ENCODE data around the gene SH3BGR. TPM values are rescaled to one million over a fixed set of nuclear protein-coding genes. Genes with fewer than 3 reads are reported as not detected.
"Not testable (repeated sequence)": the region's sequence is repeated elsewhere in the genome, so short reads cannot be mapped to it uniquely, and the experiment has no call there.

The SH3BGR gene
- 0.51 TPM in 2 replicates for total RNA-seq

DNA sequence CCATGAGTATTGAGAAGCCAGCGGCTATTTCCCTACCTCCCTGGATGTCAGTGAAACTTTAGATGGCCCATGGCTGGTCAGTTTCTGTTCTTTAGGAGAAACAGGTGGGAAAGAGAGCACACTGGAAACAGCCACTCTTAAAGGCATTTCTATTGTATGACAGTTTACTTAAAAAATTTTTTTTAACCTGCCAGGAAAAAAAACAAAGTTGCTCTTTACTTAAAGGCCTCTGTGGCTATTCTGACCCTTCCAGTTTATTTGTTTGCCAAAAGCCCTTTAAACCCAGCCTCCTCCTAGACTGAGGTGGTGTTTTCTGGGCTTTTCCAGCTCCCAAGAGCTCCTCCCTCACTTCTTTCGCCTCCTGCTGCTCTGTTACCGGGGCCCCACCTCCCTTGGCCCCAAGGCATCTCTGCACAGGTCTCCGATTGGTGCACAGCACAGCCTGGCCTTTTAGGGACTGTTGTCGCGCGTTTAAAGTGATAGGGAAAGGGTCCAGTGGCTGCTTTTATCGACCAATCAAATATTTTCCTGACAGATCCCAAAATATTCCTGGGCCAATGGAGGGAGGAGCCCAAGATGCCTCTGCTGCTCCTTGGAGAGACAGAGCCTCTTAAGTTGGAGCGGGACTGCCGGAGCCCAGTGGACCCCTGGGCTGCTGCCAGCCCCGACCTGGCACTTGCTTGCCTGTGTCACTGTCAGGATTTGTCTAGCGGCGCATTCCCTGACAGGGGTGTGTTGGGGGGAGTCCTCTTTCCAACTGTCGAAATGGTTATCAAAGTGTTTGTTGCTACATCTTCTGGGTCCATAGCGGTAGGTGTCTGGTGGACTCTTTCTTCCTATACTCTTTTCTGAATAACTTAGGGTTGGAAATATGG lies at the start of gene SH3BGR:
TSS of gene SH3BGR (plus strand) at position 639 of the 875 bp plus-strand sequence. CDS start at position 766, 127 bp downstream.
- no peak for DNase-seq

DNA sequence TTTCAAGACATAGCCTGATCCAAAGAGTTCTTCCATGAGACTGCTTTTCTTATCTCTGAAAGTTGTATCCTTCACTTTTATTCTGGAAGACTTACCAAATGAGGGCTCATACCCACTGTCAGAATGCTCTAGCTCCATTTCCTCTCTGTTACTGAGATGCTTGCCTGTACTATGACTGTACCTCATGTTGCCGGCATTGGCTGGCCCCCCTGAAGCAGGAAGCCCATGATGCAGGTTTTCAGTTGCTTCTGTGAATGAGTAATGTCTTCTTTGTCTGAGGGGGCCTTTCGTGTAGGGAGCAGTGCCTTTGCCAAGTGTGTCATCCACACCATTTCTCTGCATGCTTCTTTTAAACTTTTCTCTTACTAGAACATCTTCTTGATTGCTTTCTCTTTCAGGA lies 45.7 kb upstream of the SH3BGR start:
- DNase-seq = no peak

DNA sequence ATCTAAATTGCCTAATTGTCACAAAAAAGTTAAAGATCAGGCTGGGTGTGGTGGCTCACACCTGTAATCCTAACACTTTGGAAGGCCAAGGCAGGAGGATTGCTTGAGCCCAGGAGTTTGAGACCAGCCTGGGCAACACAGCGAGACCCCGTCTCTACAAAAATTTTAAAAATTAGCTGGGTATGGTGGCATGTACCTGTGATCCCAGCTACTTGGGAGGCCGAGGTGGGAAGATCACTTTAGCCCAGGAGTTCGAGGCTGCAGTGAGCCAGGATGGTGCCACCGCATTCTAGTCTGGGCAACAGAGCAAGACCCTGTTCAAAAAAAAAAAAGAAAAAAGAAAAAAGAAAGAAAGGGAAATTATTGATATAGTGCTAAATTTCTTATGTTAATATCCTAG lies 32.6 kb upstream of the SH3BGR start:
- DNase-seq = not testable (repeated sequence)

DNA sequence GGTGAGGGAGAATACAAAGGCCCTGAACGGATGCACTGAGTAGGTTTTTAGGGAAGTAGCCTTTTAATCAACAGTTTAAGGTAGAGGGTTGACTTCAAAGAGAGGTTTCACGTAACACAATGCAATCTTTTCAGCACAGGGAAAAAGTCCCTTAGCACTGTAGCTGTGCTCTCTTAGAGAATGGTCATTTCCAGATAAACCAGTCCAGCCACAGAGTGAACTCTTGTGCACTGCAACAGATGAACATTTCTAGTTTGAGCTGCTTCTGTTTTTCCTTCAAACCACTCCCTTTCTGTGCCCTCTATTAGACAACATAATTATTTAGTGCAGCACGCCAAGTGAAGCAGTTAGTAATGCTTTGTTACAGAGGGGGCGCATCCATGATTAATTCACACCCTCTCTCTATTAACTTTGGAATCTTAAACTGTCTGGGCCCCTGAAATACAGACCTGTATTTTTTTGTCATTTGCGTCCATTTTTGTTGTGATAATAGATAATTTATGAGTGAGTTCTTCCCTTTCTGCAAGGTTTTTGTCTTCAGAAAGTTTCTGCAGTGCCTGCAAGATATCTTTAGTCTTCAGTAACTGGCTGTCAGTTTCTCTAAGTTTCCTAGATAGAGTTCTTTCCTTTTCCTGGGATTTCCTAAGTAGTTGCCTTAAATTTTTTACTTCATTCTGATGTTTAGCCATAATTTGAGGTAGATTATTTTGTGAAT lies 29.1 kb upstream of the SH3BGR start:
- no peak for DNase-seq

DNA sequence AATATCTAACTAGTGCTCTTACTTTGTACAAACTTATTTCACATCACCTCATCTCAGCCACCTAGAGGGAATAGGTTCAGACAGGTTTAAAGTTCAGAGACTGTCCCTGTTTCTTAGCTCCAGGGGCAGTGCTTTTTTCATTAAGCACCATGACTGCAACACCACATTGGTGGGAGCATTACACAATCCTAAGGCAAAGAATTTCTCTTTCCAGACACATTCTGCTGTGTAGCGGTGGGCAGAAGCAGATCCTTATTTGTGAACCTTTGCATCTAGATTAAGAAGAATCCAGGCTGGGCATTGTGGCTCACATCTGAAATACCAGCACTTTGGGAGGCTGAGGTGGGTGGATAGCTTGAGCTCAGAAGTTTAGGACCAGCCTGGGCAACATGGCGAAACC lies 22.3 kb upstream of the SH3BGR start:
- no peak for DNase-seq

DNA sequence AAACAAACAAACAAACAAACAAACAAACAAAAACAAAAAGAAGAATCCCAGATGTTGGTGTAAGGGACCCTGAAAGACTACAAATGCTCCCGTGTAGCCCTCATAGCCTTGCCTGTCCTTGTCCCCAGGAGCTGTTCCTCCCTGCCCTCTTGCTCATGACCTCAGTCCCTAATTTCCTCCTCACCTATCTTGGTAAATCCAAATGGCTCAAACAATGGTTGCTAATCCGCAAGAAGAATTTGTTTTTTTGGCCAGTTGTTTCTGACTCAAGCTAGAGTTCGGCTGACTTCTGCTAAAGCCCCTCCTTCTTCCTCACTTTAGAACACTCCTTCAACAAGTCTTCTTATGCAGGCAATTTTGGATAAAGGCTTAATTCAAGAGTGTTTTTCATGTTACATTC lies 21.8 kb upstream of the SH3BGR start:
- DNase-seq = no peak

DNA sequence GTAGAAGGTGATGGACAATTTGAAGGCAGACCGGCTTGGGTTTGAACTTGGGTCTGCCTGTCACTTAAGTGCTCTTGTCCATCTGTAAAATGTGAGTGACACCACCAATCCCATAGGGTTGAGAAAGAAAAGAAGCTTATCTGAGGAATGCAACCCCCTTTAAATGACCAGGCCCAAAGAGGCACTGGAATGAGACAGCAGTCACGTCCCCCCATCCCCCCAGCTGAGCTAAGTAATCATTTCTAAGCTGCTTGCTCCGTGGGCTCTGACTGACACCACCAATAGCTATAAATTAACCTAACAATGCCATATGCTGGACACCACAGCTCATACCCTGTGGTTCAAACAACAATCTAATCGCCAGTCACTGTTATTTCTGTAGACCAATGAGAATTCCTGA lies 21.3 kb upstream of the SH3BGR start:
- DNase-seq = no peak

DNA sequence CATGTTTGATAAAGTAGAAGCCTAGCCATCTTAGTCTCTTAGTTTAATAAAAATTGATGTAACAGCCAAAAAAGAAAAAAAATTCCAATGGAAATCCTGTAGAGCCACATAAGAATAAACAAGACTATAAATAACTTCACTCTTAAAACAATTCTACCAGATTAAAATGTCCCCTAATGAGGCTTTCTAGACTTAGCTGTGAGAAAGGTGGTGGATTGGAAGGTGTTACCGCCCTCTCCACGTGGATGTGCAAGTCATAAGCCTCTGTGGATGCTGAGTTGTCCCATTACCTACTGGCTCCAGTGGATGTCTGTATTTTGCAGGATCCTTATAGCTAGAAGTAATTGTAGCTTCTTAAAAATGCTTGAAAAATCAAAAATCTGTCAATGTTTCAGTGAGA lies 20.8 kb upstream of the SH3BGR start:
- no peak for DNase-seq

DNA sequence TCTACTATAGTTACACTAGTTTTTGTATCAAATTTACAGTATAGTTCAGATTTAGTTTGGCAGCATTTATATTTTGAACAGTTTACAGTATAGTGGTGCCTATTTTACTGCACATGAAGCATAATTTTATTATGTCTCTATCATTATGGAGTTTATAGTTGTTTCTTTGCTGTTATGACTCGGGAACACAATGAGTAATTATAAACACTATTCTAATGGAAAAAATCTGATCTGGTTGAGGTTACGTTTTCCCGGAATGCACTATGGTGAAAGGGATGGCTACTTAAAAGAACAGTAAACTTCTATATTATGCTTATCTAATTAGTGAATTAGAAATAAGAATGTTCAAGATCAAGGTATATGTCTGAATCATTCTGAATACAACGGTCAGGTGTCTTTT lies 16.8 kb upstream of the SH3BGR start:
- DNase-seq = no peak

DNA sequence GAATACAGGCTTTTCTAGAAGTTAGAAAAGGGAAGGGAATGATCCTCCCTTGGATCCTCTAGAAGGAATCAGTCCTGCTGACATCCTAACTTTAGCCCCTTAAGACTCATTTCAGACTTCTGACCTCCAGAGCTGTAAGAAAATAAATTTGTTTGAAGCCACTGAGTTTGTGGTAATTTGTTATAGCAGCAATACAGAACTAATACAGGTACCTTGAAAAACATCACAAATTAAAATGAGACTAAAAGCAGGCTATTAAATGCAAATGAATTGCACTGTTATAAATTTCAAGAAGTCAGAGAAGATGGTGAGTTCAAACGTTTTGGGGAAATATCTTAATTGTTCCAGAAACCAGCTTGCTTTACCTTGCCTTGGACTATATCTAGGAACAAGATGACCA lies 12.5 kb upstream of the SH3BGR start:
- DNase-seq = no peak

DNA sequence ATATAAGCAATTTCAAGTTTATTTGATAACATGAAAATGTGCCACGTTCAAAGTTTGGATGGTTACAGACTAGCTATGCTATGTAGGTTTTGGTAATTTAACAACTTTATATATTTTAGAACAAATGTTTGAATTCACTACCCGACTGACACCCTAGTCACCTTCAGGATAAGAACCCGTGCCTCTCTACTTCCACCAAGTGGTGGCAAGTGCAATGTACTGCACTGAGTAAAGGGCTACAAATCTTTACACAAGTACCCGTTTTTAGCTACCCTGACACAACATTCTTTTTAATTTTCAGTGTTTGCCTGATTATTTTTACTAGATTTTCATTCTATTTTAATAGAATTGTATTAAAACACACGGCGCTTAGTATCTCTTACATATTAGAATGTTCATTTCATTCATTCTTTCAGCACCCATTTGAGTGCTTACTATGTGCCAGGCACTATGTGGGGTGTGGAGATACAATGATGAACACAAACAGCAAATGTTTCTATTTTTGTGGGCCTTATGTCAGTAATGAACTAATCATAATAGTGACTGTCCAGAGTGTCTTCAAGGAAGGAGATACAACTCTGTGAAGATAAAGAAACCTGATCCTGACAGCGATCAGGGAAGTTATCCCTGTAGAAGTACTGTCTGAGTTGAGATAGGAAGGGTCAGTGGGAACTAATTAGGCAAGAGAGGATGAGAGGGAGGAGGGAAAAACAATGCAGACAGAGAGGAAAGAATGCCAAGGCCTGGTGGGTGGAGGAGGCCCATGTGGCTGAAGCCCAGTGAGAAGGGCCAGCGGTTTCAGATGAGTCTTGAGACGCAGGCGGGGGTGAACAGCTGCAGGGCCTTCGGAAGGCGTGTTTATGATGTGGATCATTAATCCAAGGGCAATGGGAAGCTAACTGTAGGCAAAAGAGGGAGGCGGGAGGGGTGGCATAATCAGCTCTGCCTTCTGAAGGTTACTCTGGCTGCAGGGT lies 10.0 kb upstream of the SH3BGR start:
- peak; percentile 70 for DNase-seq

DNA sequence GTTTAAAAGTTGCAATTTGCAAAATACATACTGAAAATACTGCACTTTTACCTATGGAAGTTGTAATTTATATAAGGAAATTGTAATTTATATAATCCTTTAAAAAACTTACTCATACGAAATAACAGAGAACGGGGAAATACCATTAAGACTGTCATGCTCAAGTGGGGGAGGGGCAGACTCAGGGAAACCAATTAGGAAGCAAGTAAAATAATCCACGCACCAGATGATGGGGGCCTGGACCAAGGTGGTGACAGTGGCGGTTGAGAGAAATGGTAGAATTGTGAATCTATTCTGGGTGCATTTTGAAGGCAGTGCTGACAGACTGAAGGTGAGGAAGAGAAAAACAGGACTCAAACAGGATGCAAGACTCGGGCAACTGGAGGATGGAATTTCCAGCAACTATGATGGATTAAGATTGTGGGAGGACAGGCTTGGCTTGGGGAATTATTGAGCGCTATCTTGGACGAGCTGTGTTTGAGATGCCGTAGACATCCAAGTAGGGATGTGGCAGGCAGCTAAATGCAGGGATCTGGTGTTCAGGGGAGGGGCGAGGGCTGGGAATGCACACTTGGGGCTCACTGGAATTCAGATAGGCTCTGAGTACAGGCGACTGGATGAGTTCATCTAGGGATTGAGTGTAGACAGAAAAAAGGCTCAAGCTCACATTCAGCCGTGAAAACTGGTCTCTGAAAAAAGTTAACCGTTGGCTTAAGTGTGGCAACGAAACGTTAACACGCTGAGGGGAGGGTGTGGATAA lies 7.2 kb upstream of the SH3BGR start:
- DNase-seq = peak; percentile 32

DNA sequence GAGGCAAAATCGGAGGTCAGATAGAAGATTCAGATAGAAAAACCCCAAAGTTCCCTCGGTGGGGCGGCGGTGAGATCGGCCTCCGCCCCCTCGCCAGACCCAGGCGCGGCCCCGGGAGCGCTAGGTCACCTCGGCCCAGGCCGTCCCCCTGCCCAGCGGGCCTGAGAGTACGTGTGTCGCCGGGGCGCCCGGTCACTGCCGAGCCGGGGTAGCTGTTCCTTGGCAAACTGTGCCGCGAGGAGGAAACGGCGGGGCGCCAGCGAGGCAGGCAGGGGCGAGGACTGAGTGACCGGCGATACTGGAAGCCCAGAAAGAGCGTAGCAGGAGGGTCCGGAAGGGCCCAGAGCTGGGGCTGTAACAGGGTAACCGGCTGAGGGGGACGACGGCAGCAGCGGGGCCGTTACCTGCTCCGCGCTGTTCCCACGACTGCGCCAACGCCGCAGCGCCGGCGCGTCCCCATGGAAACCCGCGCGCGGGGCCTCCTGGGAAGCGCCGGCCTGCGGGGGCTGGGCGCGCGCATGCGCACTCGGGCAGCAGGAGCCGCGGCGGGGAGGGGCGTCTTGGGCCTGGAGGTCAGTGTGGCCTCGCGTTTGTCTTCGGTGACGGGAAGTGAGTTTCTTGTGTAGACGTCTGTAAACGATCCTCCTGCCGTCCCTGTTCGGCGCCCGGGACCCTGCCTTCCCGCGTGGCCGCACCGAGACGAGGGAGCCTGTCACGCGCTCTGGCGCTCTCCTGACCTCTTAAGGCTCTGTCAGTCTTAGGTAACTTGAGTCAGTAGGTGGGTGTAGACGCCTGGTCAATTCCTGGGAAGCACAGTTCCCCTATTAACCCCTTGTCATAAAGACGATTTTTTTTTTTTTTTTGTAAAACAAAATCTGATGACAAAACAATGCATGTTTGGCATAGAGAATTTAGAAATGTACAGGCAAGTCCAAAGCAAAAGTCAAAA lies 6.2 kb upstream of the SH3BGR start, which contains the start of gene LCA5L:
TSS of gene LCA5L (minus strand) at position 458 of the 949 bp plus-strand sequence. CDS start 17,285 bp downstream, outside the sequence.
- peak; percentile 94 for DNase-seq

DNA sequence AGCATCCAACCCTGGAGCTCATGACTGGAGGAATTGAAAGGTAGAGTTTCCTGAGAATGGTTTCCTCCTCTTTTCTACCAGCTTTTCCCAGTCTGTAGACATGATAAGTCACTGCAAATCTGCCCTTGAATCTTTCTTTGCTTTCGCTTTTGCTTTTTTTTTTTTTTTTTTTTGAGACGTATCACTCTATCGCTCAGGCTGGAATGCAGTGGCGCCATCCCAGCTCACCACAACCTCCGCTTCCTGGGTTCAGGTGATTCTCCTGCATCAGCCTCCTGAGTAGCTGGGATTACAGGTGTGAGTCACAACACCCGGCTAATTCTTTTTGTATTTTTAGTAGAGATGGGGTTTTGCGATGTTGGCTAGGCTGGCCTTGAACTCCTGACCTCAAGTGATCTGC lies 4.5 kb upstream of the SH3BGR start:
- DNase-seq = no peak

DNA sequence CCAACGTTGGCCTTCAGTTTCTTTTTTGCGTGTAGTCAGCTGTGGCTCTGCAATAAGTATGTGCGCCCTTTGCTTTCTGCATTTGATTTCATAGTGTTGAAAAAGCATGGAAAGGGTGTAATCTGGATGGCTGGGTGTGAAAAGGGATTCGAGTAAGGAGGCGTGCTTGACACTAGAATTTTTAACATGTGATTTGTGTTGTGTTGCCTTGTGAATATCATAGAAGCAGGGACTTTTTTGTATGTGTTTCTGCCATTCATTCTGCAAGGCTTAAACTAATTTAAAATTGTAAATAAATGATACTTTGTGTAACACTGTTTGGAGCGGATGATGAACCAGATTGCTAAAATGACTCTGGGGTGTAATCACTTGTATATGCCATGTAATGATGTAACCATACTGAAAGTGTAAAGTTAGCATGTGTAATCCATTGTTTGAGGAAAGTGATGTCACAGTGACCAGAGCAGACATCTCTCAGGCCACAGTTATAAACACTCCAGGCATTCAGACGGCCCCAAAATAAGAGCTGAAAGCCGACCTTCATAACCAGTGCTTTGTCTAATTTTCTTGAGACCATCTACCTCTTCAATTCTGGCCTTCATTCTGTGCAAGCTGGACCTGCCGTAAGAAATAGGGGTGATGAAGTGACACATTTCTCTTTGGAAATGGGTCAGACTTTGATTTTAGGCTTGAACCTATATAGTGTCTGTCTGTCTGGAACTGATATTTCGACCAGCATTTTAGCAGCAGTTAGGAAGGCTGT lies 618 bp downstream of the SH3BGR start:
- peak; percentile 5 for DNase-seq

DNA sequence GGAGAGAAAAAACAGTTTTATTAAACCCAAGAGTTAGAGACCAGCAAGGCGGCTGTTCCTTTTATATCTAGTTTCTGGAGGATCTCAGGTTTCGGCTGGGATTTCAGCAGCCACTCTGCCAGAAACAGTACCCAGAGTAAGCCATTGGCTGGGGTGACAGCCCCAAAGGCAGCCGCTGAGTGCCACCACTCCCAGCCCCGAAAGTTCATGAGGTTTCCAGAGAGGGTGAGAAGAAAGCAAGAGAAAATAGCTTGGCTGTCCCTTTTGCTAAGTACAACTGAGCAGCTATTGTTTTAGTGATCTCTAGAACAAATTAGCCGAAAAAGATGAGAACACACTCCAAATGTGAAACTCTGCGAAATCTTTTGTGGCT lies 1.2 kb downstream of the SH3BGR start:
- DNase-seq = no peak

DNA sequence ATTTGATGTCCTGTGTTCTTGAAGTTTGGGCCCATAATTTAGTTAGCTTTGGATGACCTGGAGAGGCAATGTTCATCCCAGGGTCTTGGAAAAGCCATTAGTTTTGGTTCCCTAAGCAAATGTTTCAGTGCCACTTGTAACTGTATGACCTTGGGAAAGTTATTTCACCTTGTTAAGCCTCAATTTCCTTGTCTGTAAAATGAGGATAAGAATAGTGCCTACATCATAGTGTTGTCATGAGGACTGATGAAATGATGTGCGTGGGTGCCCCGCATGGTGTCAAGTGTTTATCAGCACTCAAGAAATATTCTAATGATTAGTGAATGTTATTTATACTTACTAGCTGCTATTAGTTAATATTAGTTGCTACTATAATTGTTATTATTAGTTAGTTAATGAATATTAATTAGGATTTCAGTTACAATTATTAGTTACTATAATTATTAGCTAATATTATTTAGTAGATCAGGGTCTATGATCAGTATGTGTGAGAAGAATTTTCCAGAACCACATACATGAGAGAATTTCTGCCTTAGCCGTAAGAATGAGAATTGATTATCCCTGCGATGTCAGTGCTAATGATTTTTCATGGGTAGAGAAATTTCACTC lies 1.9 kb downstream of the SH3BGR start:
- no peak for DNase-seq

DNA sequence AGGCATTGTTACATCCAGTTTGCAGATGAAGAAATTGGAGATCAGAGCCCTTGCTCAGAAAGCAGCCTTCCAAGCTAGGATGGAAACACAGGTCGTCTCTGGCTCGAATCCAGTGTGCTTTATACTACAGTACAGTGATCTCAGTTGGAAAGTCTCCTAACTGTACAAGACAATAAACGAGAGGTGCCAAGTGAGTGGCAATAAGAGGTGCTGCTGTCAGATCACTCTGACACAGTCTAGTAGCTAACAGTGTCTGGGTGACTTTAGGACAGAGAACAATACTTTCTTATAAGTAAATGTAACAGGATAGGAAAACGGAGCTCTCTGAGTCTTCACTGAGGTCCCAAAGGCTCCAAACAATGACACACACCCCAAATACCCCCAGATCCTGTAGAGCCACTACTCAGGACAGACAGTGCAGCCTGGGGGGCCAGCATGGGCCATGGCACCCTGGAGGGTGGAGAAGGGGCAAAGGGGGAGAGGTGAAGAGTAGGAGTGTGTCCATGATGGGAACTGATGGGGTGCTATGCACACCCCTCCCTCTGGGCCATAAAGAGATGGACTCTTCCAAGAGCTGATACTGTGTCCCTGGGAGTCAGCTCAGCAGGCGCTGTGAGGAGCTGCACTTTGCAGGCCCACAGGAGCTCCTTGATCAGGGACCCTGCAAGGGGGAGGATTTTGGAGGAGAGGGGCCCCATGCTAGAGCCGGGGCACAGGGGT lies 3.3 kb downstream of the SH3BGR start:
- no peak for DNase-seq

DNA sequence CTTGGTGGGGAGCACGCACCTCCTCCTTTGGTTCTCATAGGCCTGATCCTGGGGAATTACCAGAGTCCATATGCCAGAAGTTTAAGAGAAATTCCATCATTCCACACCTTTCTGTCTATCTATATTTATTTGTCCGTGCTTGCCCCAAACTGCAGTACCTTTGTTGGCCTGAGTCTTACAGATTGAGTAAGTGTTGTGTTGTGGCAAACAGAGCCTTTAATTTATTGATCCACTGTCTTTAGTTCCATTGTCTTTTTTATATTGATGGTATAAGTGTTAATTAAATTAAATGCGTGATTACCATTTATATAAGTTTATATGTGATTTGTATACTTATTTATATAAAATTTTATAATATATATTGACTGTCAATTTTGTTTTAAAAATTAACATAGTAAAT lies 4.9 kb downstream of the SH3BGR start:
- no peak for DNase-seq

Measured in dermis blood vessel endothelial cell (primary cell).